HG02973 (cell line): ENCODE results near the gene TP53BP1.

Experiments used
- ATAC-seq: cut with Tn5 transposase; IDR thresholded peaks from one replicate; pipeline ENCODE4 v1.9.1; 2021; ENCODE audit warnings: moderate library complexity; ENCODE audit not compliant: unreplicated experiment

The TP53BP1 gene

DNA sequence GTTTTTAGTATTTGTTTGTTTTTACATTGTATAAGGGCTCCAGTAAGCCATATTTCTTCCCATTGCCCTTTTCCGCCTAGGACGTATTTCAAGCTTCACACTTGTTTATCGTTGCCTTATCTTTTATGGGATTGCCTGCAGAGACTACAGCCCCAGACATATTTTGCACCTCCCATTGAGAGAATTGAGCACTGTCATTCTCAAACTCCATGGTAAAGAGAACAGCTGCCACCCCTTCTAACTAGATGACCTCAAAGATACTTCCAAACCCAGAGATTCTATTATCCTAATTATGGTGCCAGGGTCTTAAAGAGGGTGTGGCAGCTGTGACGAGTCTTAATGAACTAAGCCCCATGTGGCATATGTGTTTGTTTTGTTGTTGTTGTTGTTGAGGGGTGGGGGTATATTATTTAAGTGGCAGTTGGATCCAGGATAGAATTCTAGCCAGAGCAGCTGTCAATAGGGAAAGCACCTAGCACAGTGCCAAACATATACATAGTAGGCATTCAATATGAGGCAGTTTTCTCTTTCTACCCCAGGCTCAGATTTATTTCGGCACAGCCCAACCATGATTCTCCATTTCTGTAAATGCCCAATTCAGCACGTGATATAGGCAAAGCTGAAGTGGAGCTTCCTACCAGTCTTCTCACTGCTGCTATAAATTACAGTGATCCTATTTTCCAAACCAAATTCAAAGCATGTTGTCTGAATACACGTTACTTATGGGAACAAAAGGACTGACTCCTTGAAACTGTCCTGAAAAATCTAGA lies 932 bp upstream of the TP53BP1 start:
- no peak for ATAC-seq

- no peak for ATAC-seq
Observed at GRCh38 chr15:43492266-43492665, 690 bp downstream of the TP53BP1 start.

DNA sequence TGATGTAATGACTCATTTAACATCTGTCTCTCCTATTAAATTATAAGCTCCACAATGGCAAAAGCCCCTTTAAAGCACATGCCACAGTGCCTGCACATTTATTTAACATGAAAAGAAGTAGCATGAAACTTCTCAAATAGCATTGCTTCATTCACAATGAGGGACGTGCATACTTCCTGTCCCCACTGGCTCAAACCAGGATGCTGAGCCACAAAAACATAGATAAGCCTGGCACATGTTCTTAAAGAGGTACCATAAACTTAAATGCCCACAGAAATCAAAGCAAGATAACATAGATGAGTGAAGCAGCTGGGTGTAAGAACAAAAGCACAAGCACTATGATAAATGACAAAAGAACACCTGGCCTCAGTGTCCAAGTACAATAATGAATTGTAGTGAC lies 3.8 kb downstream of the TP53BP1 start:
- no peak for ATAC-seq

DNA sequence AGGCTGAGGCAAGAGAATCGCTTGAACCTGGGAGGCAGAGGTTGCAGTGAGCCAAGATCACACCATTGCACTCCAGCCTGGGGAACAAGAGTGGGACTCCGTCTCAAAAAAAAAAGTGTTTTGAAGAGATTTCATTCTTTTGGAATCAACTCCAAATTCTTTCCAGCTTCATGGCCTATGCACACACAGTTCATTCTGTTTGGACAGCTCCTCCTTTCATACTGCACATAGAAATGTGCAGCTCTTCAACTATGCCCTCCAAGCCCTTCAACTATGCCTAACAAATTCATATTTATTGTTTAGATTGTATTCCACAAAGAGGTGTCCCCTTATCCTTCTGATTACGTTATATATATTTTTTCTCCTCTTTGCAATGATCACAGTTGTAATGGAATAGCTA lies 4.2 kb downstream of the TP53BP1 start:
- no peak for ATAC-seq

- ATAC-seq: no peak
Observed at GRCh38 chr15:43487271-43487895, 5.6 kb downstream of the TP53BP1 start.

- no peak for ATAC-seq
Observed at GRCh38 chr15:43484455-43484854, 8.5 kb downstream of the TP53BP1 start.

DNA sequence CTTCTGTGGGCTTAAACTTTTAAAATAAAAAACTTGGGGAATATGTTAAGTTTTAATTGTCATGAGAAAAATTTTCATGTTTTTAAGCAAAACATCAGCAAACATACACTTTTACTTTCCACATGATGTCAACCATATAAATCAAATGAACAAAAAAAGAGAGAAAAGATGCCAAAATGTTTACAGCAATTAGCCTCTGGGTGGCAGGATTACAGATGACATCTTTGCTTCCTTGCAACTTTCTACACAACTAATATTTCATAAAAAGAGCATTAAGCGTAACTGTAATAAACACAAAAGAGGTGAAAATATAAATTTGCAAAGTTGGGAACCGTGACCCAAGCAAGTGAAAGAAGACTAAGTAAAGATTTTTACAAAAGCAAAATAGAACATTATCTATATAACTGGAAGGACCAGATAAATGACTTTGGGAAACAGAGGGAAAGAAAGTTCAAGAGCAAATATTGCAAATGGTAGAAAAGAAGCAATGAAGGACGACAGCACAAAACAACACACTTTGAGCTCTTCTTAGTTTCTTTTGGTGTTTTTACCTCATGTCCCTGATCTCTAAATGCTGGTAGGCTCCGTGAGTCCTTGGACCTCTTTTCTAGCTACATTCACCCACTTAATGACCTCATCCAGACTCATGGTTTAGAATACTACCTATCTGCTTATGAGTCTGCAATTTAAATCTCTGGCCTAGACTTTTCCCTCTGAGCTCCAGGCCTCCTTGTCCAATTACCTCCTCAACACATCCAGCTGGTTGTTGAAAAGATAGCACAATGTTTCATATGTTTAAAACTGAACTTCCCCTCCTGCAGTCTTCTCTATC lies 9.4 kb downstream of the TP53BP1 start:
- no peak for ATAC-seq

DNA sequence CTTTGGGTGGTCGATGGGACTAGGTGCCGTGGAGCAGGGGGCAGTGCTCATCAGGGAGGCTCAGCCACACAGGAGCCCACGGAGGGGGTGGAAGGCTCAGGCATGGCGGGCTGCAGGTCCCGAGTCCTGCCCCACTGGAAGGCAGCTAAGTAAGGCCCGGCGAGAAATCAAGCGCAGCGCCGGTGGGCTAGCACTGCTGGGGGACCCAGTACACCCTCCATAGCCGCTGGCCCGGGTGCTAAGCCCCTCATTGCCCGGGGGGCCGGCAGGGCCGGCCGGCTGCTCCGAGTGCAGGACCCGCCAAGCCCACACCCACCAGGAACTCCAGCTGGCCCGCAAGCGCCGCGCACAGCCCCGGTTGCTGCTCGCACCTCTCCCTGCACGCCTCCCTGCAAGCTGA lies 19.1 kb downstream of the TP53BP1 start:
- ATAC-seq: no peak

GRCh38 chr15:43471975-43472374 lies 21.0 kb downstream of the TP53BP1 start:
- ATAC-seq: no peak

GRCh38 chr15:43469867-43470266 lies 23.1 kb downstream of the TP53BP1 start:
- no peak for ATAC-seq

DNA sequence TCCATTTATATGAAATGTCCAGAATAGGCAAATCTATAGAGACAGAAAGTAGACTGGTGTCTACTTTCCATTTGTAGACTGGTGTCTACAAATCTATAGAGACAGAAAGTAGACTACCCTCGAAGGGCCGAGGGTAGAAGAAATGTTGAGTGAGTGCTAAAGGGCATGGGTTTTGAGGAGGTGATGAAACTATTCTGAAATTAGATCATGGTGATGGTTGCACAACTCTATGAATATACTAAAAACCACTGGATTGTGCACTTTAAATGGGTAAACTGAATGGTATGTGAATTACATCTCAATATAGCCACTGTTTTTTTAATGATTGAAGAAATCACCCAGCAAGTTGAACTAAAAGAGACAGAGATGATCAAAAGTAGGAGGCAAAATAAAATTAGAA lies 27.9 kb downstream of the TP53BP1 start:
- no peak for ATAC-seq

- ATAC-seq: no peak
Observed at GRCh38 chr15:43463998-43464397, 29.0 kb downstream of the TP53BP1 start.

- ATAC-seq: no peak
Observed at GRCh38 chr15:43463507-43463906, 29.4 kb downstream of the TP53BP1 start.

GRCh38 chr15:43449981-43450380 lies 43.0 kb downstream of the TP53BP1 start:
- no peak for ATAC-seq

GRCh38 chr15:43446344-43446743 lies 46.6 kb downstream of the TP53BP1 start:
- ATAC-seq: no peak

GRCh38 chr15:43441316-43441715 lies 51.6 kb downstream of the TP53BP1 start:
- ATAC-seq: no peak

DNA sequence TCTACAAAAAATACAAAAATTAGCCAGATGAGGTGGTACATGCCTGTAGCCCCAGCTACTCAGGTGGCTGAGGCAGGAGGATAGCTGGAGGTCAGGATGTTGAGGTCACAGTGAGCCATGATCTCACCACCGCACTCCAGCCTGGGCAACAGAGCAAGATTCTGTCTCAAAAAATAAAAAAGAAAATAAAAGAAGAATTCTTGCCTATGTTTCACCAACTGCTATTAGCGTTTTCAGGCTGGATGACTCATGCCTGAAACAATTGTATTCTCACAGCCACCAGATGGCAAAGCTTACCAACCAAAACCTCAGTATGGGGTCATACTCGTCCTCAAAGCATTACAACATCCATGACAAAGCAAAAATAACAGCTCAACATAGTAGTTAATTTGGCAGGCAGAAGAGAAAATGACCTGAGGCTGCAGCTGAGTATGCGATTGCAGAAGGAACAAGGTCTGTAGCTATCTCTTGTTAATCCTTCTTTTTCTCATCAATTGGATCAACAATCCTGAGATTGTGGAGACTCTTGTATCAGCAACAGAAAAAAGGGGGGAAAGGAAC lies 52.2 kb downstream of the TP53BP1 start:
- peak; percentile 68 for ATAC-seq

- ATAC-seq: no peak
Observed at GRCh38 chr15:43439268-43439667, 53.7 kb downstream of the TP53BP1 start.

GRCh38 chr15:43436395-43436794 lies 56.6 kb downstream of the TP53BP1 start:
- ATAC-seq: no peak

- ATAC-seq: no peak
Observed at GRCh38 chr15:43434446-43434845, 58.5 kb downstream of the TP53BP1 start.

DNA sequence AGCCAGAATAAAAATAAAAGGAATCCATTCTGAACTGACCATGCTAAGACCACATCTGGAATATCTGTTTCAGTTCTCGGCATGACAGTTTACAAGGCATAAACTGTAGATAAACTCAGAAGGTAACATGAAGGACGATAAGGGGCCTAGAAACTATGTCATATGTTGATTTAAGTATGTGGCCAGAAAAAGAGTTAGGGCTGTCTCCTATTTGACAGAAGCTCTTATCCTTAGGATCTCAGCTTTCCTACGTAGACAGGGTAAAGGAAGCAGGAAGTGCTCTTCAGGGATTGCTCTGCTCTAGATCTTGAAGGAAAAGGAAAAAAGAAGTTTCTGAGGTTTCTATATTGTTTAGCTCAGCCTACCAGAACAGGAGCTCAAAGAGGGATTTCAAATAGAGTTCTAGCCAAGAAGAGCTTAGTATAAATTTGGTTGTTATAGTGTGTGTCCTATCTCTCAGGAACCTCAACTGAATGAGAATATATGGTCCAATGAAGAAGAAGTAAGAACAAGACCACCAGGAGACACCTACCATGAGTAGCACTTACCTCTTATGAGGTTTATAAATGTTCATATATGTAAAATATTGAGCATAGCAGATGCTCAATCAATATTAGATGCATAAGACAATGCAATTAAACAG lies 59.2 kb downstream of the TP53BP1 start:
- no peak for ATAC-seq
